ENCODE data around the gene MYO1E.
A peak's percentile ranks its signal among the peaks of the same experiment; 100 is the strongest.

Gene MYO1E

DNA sequence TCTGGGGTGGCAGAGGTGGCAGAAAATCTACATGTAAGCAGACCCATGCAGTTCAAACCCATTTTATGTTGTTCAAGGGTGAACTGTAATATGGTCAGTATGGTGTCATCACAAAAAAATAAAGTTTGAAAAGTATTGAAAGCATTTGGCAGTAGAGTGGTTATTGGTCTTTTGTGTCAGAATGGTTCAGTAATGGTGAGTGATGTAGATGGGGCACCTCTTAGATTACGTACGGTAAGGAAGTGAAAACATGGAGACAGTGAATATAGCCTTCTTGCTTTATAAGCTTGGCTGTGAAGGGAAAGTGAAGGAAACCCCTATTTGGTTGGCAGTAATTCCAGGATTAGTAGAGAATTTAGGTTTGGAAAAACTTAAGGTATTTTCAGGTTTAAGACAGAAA, 284.9 kb downstream of the MYO1E start:
- FAIRE-seq (peak; percentile 41), DNase-seq (ENCODE audit: insufficient read length, low spot score) (no peak)
- no peak for TF ChIP-seq POLR2A (IDR thresholded peaks at IDR 0.05; ENCODE audit: low read depth, low read length)
